Fibroblast of lung (primary cell): ENCODE results near the gene DDX51. TPM values are rescaled to one million over a fixed set of nuclear protein-coding genes. Genes with fewer than 3 reads are reported as not detected.

ENCODE experiments used
- DNase-seq, 2 donors: peaks; one replicate each; pipeline versions ENCODE4 v3.0.0 to v3.0.0-alpha.2; 2010; ENCODE audit warnings: low read depth in 2 of 2
- H2AFZ ChIP-seq: 2 replicates; pipeline ENCODE4 v1.5.1; 2012; ENCODE audit warnings: low read length, control low read depth, inconsistent platforms
- H3K27ac ChIP-seq: 2 replicates; pipeline ENCODE4 v1.5.1; 2011; ENCODE audit warnings: low read length, control low read depth; ENCODE audit not compliant: insufficient read depth
- H3K27me3 ChIP-seq: 2 replicates; pipeline ENCODE4 v1.5.1; 2011; ENCODE audit warnings: mild to moderate bottlenecking, low read length; ENCODE audit not compliant: control insufficient read depth, insufficient read depth
- H3K36me3 ChIP-seq: 2 replicates; pipeline ENCODE4 v1.5.1; 2011; ENCODE audit warnings: low read length; ENCODE audit not compliant: control insufficient read depth, insufficient read depth
- H3K4me1 ChIP-seq: 2 replicates; pipeline ENCODE4 v1.5.1; 2011; ENCODE audit warnings: low read length; ENCODE audit not compliant: control insufficient read depth, insufficient read depth; ENCODE audit errors: extremely low read depth
- H3K4me2 ChIP-seq: 2 replicates; pipeline ENCODE4 v1.5.1; 2011; ENCODE audit warnings: low read length, control low read depth; ENCODE audit not compliant: insufficient read depth; ENCODE audit errors: extremely low read depth
- H3K4me3 ChIP-seq, 4 experiments: fragments of 200-600 bp in 1 of 4; sonication (generic) in 1 of 4; replicated peaks in 1 of 4; 2 replicates each; pipeline ENCODE4 v1.5.1; 2011 to 2016; ENCODE audit warnings: low read length in 4 of 4, low read depth in 3 of 4, mild to moderate bottlenecking in 3 of 4, control low read depth in 2 of 4, inconsistent platforms in 1 of 4, mixed read lengths in 1 of 4; ENCODE audit not compliant: insufficient read depth in 1 of 4; ENCODE audit errors: control extremely low read depth in 1 of 4
- H3K79me2 ChIP-seq: 2 replicates; pipeline ENCODE4 v1.5.1; 2012; ENCODE audit warnings: mild to moderate bottlenecking, low read length, inconsistent platforms; ENCODE audit not compliant: control insufficient read depth, insufficient read depth
- H3K9ac ChIP-seq: 2 replicates; pipeline ENCODE4 v1.5.1; 2011; ENCODE audit warnings: mild to moderate bottlenecking, low read length, control low read depth; ENCODE audit not compliant: insufficient read depth
- H3K9me3 ChIP-seq: 2 replicates; pipeline ENCODE4 v1.5.1; 2012; ENCODE audit warnings: low read depth, low read length; ENCODE audit not compliant: control insufficient read depth, insufficient read depth
- H4K20me1 ChIP-seq: 2 replicates; pipeline ENCODE4 v1.5.1; 2011; ENCODE audit warnings: low read length; ENCODE audit not compliant: control insufficient read depth, insufficient read depth; ENCODE audit errors: extremely low read depth
- CTCF ChIP-seq, 2 donors: IDR thresholded peaks in 1 of 2; conservative IDR thresholded peaks in 1 of 2; 1 replicate in 1 of 2; 2 replicates in 1 of 2; pipeline ENCODE4 v1.5.1; 2011 to 2012; ENCODE audit warnings: low read length in 2 of 2, control low read depth in 1 of 2, inconsistent platforms in 1 of 2, low read depth in 1 of 2, mild to moderate bottlenecking in 1 of 2
- EZH2 ChIP-seq: IDR thresholded peaks from 2 replicates; pipeline ENCODE4 v1.5.1; 2012; ENCODE audit warnings: low read length, control low read depth, mild to moderate bottlenecking; ENCODE audit errors: missing control alignments
- polyA plus RNA-seq, 2 donors: library from polyadenylated mRNA; depleted of rRNA in 1 of 2; stranded (reverse) in 1 of 2; unstranded in 1 of 2; fragments of >200 nt; gene quantifications; 2 replicates each; pipeline ENCODE4 v1.2.1, GENCODE V29; 2011 to 2012; ENCODE audit warnings: missing spikeins in 1 of 2
- total RNA-seq: library from RNA; depleted of rRNA; stranded (reverse); fragments of >200 nt; gene quantifications from 2 replicates; pipeline ENCODE4 v1.2.1, GENCODE V29; 2014

The DDX51 gene
- total and polyA plus RNA-seq, 2 donors (not counting 1 experiment from before 2014, with no cell fraction given), result 3.7 to 7.4 TPM

- no peak for DNase-seq
- no peaks in the 10 kb centered on the region for H3K27me3 ChIP-seq
Observed at GRCh38 chr12:132147423-132148367, 3.6 kb upstream of the DDX51 start.

GRCh38 chr12:132146772-132147422, 2.8 kb upstream of the DDX51 start:
- Histone ChIP-seq H3K4me2 (no peak overlapping the region), H2AFZ (no peak overlapping the region), H3K79me2 (peaks cover 28% of the 10 kb centered on the region), H3K27me3 (no peaks in the 10 kb centered on the region), H4K20me1 (no peaks in the 10 kb centered on the region), H3K4me3 (no peak overlapping the region), H3K27ac (no peak overlapping the region), H3K9ac (no peak overlapping the region), H3K9me3 (no peaks in the 10 kb centered on the region), H3K4me1 (peaks cover 4% of the 10 kb centered on the region), H3K36me3 (peaks cover 7% of the 10 kb centered on the region)
- TF ChIP-seq EZH2, result no peak
- no peak for TF ChIP-seq CTCF (conservative IDR thresholded peaks at IDR 0.05 in 1 of 2, IDR thresholded peaks at IDR 0.05 in 1 of 2; ENCODE audit: low read depth in 1 of 2, low read length in 2 of 2)
- no peak for DNase-seq

More at GRCh38 chr12:132147423-132148367, 3.6 kb upstream of the DDX51 start:
- Histone ChIP-seq H2AFZ (no peak overlapping the region), H3K9ac (no peak overlapping the region), H3K4me2 (no peak overlapping the region), H3K27ac (no peak overlapping the region), H3K36me3 (peaks cover 6% of the 10 kb centered on the region), H4K20me1 (no peaks in the 10 kb centered on the region), H3K79me2 (peaks cover 22% of the 10 kb centered on the region), H3K4me1 (peaks cover 4% of the 10 kb centered on the region), H3K4me3 (no peak overlapping the region), H3K9me3 (no peaks in the 10 kb centered on the region)
- TF ChIP-seq CTCF (conservative IDR thresholded peaks at IDR 0.05 in 1 of 2, IDR thresholded peaks at IDR 0.05 in 1 of 2; ENCODE audit: low read depth in 1 of 2, low read length in 2 of 2) (no peak), EZH2 (no peak)

GRCh38 chr12:132146098-132146497, 2.0 kb upstream of the DDX51 start:
- Histone ChIP-seq H3K27ac (no peak overlapping the region), H3K79me2 (peaks cover 28% of the 10 kb centered on the region), H3K36me3 (peaks cover 6% of the 10 kb centered on the region), H3K4me1 (peaks cover 4% of the 10 kb centered on the region), H3K9ac (no peak overlapping the region), H3K4me3 (no peak overlapping the region), H2AFZ (no peak overlapping the region), H3K4me2 (no peak overlapping the region), H3K9me3 (no peaks in the 10 kb centered on the region), H3K27me3 (no peaks in the 10 kb centered on the region), H4K20me1 (no peaks in the 10 kb centered on the region)
- TF ChIP-seq EZH2 (no peak), CTCF (conservative IDR thresholded peaks at IDR 0.05 in 1 of 2, IDR thresholded peaks at IDR 0.05 in 1 of 2; ENCODE audit: low read depth in 1 of 2, low read length in 2 of 2) (no peak)
- DNase-seq, result no peak
